ENCODE results near the gene LTBP2.

Gene LTBP2

GRCh38 chr14:74611650-74612349, at the start of gene LTBP2:
Gene LTBP2 (minus strand): TSS chr14:74612237. CDS start chr14:74611944, 293 bp downstream.
- DNase-seq (ENCODE audit: low read depth in 4 of 4, low spot score in 1 of 4): no peak

DNA sequence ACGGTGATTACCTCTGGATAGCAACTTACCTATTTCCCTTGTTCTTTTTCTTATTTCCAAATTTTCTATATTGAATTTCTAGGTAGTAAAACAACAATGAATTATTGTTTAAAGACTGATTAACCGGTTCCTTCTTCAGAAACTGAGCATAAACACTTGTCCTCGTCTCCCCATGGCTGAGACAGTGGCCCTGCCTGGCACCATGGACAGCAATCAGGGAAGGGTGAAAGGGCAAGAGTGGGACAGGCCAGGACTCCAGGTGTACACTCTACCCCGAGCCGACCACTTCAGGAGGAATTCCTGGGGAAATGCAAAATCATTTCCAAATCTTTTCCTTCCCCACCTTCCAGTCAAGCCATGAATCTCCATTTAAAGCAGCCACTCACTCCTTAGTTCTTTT, 48.8 kb upstream of the LTBP2 start:
- DNase-seq (ENCODE audit: low read depth in 4 of 4, low spot score in 1 of 4): no peak

GRCh38 chr14:74660167-74660566, 48.1 kb upstream of the LTBP2 start:
- no peak for DNase-seq (ENCODE audit: low read depth in 4 of 4, low spot score in 1 of 4)

DNA sequence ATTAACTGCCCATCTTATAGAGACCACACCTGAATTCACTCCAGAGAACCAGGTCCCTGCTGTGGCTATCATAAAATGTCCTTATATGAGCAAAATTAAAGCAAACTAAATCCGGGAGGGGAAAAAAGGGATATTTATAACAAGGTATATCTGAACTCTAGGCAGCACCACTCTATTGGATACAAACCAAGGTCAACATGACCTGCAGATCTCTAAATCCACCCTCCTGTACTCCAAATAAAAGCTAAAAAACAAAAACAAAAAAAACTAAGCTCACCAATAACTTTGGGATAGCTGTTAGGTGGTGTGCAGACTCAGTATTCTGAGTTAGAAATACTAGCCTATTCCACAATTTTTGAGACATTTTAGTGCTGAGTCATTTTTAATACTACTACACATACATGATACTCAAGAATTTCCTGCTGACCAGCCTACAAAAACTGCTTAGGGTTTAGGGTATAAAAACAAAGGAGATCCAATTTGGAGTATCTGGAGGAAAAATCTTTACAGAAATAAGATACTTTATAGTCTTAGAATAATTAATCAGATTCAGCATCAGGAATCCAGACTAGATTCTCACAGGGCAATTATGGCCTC, 46.6 kb upstream of the LTBP2 start:
- no peak for DNase-seq (ENCODE audit: low read depth in 4 of 4, low spot score in 1 of 4)

DNA sequence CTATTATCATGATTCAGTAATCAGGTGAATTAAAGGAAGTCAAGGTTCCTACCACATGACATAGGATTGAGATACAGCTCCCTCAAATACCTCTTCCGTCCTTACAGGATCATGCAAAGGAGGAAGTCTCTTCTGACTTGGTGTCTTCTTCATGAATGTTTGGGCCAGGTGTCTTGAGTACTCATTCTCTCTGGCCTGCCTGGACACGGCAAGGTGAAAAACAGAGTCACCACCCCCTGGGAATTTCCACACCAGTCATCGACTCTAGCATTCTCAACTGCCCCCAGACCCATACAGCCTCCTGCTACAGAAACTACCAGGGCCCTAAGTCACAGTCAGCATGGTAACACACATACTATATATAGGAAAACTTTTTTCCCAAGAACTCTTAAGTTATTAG, 44.9 kb upstream of the LTBP2 start:
- no peak for DNase-seq (ENCODE audit: low read depth in 4 of 4, low spot score in 1 of 4)

- no peak for DNase-seq (ENCODE audit: low read depth in 4 of 4, low spot score in 1 of 4)
Measured at GRCh38 chr14:74655599-74656395, 43.8 kb upstream of the LTBP2 start.

- DNase-seq (ENCODE audit: low read depth in 4 of 4, low spot score in 1 of 4): no peak
Measured at GRCh38 chr14:74654931-74655330, 42.9 kb upstream of the LTBP2 start.

DNA sequence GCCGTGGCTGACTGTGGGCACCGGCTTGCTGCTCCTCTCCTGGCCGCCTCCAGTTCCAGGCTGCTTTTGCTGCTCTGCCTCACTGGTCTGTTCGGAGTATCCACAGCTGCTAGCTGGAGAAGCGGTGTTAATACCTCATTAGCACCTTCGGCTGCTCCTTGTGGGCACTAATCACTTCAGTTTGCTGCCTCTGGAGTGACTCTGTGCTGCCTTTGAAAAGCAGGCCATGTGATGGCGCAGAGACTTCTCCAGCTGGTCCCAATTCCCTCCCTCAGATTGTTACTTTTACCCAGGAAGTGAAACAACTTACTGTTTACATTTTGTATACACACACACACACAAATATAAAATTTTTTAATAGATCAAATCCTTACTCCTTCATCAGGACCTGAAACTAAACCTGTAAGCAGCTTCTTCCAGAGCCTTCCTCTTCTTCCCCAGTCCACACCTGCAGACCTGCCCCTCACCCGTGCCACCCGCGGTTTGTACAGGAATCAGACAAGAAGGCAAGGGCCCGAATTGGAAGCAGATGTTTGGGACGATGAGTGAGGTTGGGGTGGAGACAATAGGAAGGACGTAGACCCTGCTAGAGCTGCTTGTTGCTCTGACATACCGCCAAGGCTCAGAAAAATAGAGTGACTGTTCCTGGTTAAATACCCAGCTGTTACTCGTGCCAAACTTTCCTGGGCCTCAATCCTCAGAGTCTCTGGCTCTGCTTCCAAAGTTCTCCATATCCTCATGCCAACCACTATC, 41.5 kb upstream of the LTBP2 start:
- no peak for DNase-seq (ENCODE audit: low read depth in 4 of 4, low spot score in 1 of 4)

- DNase-seq (ENCODE audit: low read depth in 4 of 4, low spot score in 1 of 4): no peak
Measured at GRCh38 chr14:74652541-74652940, 40.5 kb upstream of the LTBP2 start.

DNA sequence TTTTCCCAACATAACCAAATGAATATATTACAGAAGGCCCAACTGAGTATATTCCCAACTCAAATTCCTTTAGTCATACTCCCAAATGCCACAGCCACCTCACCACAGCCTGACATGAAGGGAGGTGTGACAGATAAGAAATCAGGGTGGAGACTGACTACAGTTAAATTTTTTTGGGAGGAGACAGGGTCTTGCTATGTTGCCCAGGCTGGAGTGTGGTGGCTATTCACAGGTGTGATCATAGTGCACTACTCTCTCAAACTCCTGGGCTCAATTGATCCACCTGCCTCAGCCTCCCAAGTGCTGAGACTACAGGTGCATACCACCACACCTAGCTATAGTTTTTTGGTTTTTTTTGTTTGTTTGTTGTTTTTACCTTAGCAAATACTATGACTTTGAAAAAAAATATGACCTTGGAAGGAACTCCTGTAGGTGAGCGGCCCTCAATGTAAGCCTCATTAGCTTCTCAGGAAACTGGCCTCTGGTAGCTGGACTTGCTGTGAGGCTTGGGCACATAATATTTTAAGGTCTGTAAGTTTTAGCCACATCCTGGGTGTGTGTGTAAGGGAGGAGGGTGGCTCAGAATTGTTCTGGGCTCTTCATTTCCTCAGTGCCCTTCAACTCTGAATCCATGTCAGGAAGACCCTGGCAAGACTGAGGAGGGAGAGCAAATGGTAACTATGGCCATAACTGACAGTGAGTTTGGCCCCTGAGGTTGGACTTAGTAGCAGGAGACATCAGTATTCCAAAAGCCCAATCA, 39.1 kb upstream of the LTBP2 start:
- no peak for DNase-seq (ENCODE audit: low read depth in 4 of 4, low spot score in 1 of 4)

GRCh38 chr14:74649673-74650072, 37.6 kb upstream of the LTBP2 start:
- DNase-seq (ENCODE audit: low read depth in 4 of 4, low spot score in 1 of 4): no peak

GRCh38 chr14:74649167-74649566, 37.1 kb upstream of the LTBP2 start:
- DNase-seq (ENCODE audit: low read depth in 4 of 4, low spot score in 1 of 4): no peak

GRCh38 chr14:74648601-74649000, 36.6 kb upstream of the LTBP2 start:
- no peak for DNase-seq (ENCODE audit: low read depth in 4 of 4, low spot score in 1 of 4)

DNA sequence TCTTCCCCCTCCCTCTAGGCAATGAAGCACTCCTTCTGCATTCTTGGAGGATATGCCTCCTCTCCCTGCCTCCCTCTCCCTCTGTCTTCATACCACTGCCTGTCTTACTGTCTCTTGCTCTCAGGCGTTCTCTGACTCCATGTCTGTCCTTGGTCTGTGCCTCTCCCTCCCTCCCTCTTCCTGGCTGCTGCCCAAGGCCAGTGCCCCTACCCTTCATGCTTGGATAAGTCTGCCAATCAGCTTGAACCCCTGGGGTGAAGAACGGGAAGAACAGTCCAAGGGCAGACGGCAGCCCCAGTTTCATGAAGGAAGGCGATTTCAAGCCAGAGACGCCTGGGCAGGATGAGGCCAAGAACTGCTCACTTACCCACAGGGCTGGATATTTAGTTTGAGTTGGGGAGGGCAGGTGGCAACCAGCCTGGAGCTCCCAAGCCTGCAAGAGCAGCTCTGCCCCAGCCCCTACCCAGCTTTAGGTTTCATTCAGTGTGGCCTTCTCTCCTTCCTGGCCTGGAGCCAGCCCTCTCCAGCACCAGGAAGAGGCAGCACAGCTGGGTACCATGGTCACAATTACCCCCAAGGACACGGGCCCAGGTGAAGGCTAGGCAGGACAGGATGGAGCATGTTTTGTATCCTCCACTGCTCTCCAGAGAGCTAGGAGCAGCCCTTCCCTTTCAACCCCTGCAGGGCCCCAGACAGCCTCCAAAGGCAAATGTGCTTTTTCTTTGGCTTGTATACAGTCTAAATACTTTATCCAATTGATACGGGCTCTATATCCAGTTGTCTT, 35.8 kb upstream of the LTBP2 start:
- DNase-seq (ENCODE audit: low read depth in 4 of 4, low spot score in 1 of 4): no peak

DNA sequence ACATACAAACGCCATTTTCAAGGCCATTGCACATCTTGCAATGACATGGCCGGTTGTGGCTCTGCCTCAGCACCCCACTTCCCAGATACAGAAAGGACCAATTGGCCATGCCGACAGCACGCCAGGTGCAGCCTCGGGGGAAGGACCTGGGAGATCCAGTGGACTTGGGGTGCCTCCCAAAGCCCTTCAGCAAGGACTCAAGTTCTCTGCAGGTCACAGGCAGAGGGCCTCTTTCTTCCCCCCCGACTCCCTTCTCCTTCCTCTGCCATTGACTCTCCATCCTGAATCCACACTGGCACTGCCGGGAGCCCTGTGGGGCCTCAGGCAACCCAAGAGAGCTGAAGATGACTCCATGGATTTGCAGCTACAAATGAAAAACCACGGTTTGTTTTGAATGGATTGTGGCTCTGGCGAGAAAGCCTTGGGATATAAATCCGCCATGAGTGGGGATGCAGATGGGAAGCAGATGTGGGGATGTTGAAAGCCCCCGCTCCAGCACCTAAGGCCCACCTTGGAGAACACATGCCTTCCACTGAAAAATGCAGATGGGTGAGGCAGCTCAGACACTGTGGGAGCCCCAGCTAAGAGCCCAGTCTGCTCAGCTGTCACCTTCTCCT, 35.1 kb upstream of the LTBP2 start:
- no peak for DNase-seq (ENCODE audit: low read depth in 4 of 4, low spot score in 1 of 4)

DNA sequence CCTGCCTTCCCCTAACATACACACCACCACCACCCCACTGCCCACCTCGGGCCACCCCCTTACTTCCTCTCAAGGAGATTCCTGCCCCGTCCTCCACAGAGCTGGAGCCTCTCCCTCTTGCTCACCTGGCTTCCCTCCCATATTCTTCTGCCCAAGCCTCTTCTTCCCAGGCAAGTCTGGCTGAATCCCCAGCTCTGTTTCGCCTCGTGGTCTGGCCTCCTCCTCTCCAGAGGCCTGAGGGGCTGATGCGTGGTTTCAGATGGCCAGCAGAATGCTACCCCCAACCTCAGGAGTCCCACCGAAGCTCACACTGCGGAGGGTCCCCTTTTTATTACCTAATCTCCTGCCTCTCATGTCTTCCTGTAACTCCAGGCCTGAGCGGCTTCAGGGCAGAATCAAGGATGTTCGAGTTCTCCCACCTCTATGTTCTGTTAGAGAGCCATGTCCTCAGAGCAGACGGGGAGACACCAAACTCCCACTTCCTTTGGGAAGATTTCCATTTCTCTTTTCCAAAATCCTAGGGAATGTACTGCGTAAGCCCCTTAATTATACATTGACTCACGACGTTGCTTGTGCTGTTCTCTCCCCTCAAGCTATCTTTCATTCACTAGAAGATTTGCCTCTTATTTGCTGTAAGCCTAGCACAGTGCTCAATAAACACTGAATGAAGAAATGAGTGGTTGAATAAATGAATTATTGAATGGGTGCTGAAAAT, 33.9 kb upstream of the LTBP2 start:
- no peak for DNase-seq (ENCODE audit: low read depth in 4 of 4, low spot score in 1 of 4)

DNA sequence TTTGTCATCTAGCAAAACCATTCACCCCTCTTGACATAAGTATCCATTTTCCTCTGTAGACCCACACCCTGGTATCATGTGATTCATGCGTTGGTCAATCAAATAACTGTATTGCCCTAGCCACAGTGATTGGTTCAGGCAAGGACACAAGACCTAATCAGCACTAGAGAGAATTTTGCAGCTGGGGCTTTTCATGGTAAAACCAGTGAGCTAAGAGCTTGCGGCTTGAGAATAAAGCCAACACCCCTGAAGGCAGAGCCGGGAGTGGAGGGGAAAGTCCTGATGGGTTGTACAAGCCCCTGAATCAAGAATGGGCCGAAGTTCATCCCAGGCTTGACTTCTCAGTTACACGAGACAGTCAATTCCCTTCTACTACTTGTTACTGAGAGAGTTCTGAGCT, 33.2 kb upstream of the LTBP2 start:
- no peak for DNase-seq (ENCODE audit: low read depth in 4 of 4, low spot score in 1 of 4)

DNA sequence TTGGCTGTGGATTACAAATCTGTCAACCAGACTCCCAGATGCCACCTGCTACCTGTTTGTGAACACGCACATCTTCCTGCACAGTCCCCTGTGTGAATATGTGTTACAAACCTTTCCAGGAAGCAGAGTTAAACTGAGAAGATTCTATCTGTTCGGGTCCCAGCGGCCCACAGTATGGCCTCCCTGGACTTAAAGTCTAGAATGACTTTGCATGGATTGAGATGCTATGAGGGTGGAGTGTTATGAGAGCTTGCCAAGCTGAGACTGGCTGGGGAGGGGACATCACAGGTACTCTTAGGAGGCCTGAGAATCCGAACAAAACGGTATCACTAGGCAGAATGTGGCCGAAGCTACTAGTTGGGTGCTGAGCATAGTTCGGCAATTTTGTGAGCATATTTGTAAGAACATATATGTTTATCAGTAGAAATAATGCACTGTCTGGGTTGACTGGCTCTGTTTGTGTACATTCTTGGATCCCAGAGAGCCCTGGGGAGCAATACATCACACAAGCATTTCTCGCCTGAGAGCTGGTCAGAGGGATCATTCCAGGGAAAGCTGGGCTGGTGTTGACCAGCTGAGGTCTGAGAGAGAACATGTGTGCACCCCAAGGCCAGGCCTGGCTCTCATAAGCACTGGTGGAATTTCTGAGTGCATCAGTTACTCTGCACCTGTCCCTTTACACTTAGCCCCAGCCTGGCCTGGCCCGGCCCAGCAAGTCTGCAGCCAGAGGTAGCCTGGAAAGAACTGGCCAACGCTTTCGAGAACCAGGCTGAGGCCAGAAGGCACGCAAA, 29.8 kb upstream of the LTBP2 start:
- DNase-seq (ENCODE audit: low read depth in 4 of 4, low spot score in 1 of 4): no peak

All from stimulated activated CD4-positive, alpha-beta T cell treated with anti-CD3 and anti-CD28 coated beads, Interleukin-1b, Interleukin-23, amount 100 ng/mL, for 24 hours (primary cell).